Endodermal cell (in vitro differentiated cells): ENCODE measurements around the gene LGR6. TPM values are rescaled to one million over a fixed set of nuclear protein-coding genes. Genes with fewer than 3 reads are reported as not detected.

Source experiments
- DNase-seq: peaks from one replicate; pipeline ENCODE4 v3.0.0-alpha.2; 2017
- H3K27ac ChIP-seq: 2 replicates; pipeline ENCODE4 v1.5.1; 2013; ENCODE audit warnings: mild to moderate bottlenecking, low read depth, low read length, moderate library complexity
- H3K27me3 ChIP-seq: 2 replicates; pipeline ENCODE4 v1.6.1; 2013; ENCODE audit warnings: mild to moderate bottlenecking, low read length, moderate library complexity; ENCODE audit not compliant: insufficient read depth, control insufficient read depth, poor library complexity, severe bottlenecking
- H3K36me3 ChIP-seq: 2 replicates; pipeline ENCODE4 v1.7.0; 2013; ENCODE audit warnings: mild to moderate bottlenecking, low read length, moderate library complexity; ENCODE audit not compliant: control insufficient read depth, insufficient read depth
- H3K4me1 ChIP-seq: one replicate; pipeline ENCODE4 v1.7.0; 2013; ENCODE audit warnings: low read length; ENCODE audit not compliant: control insufficient read depth, insufficient read depth
- H3K4me3 ChIP-seq: 2 replicates; pipeline ENCODE4 v1.5.1; 2013; ENCODE audit warnings: mild to moderate bottlenecking, low read length, moderate library complexity
- H3K9ac ChIP-seq: 2 replicates; pipeline ENCODE4 v1.6.1; 2013; ENCODE audit warnings: mild to moderate bottlenecking, low read length, moderate library complexity; ENCODE audit not compliant: poor library complexity, severe bottlenecking; ENCODE audit errors: extremely low read depth
- H3K9me3 ChIP-seq: 2 replicates; pipeline ENCODE4 v1.6.1; 2013; ENCODE audit warnings: mild to moderate bottlenecking, low read length, moderate library complexity; ENCODE audit not compliant: control insufficient read depth
- H3K27ac Mint-ChIP-seq: 2 replicates; pipeline ENCODE4 v1.8.0; 2020; ENCODE audit warnings: mixed read lengths
- H3K27me3 Mint-ChIP-seq: 2 replicates; pipeline ENCODE4 v1.8.0; 2021; ENCODE audit warnings: mild to moderate bottlenecking, mixed read lengths; ENCODE audit not compliant: insufficient read depth
- H3K36me3 Mint-ChIP-seq: 2 replicates; pipeline ENCODE4 v1.8.0; 2020; ENCODE audit warnings: low read depth, mixed read lengths
- H3K4me1 Mint-ChIP-seq: 2 replicates; pipeline ENCODE4 v1.8.0; 2020; ENCODE audit warnings: mixed read lengths
- H3K4me3 Mint-ChIP-seq: 2 replicates; pipeline ENCODE4 v1.8.0; 2020; ENCODE audit warnings: mild to moderate bottlenecking, moderate library complexity, mixed read lengths
- H3K9me3 Mint-ChIP-seq: 2 replicates; pipeline ENCODE4 v1.8.0; 2020; ENCODE audit warnings: mild to moderate bottlenecking, mixed read lengths
- CTCF ChIP-seq: fragments of 200-600 bp; sonication (generic); conservative IDR thresholded peaks from 2 replicates; pipeline ENCODE4 v1.5.0; 2021; ENCODE audit warnings: antibody characterized with exemption, mild to moderate bottlenecking
- WGBS, 2 experiments: methylation state at CpG; one replicate each; pipeline versions ENCODE4 v1.1.5 to v1.1.7; 2013; ENCODE audit warnings: missing lambda C conversion rate in 2 of 2, mixed read lengths in 1 of 2; ENCODE audit not compliant: insufficient coverage in 1 of 2, insufficient read length in 1 of 2; 5-methylcytosine and 5-hydroxymethylcytosine counted together
- total RNA-seq, 2 donors: library from RNA; stranded (reverse); fragmentation: NEBNext Ultra II Directional in 1 of 2; extraction: Animal tissue kit (Norgen Biotek cat#: 25700) in 1 of 2; gene quantifications; 2 replicates in 1 of 2; 3 replicates in 1 of 2; pipeline ENCODE4 v1.2.1, GENCODE V29; 2021

LGR6 gene
- total RNA-seq, 2 donors from 2014 or later, result 0.73 to 1.5 TPM

GRCh38 chr1:202156590-202156989 is 37.0 kb upstream of the LGR6 start:
- peak; percentile 63 for DNase-seq
- 79 to 80% methylated on average over 4 to 8 of the region's 8 CpGs for WGBS, 2 experiments
- H3K9me3 Mint-ChIP-seq, result no peaks in the 10 kb centered on the region
- Histone ChIP-seq H3K36me3 (no peaks in the 10 kb centered on the region), H3K4me3 (no peak overlapping the region), H3K27ac (no peak overlapping the region), H3K4me1 (no peaks in the 10 kb centered on the region), H3K9me3 (no peaks in the 10 kb centered on the region), H3K27me3 (no peaks in the 10 kb centered on the region), H3K9ac (no peak overlapping the region)
- H3K4me3 Mint-ChIP-seq, result no peak overlapping the region
- TF ChIP-seq CTCF, result no peak
- H3K27ac Mint-ChIP-seq, result no peak overlapping the region
- peaks cover 18% of the 10 kb centered on the region for H3K4me1 Mint-ChIP-seq
- H3K27me3 Mint-ChIP-seq, result no peaks in the 10 kb centered on the region
- no peaks in the 10 kb centered on the region for H3K36me3 Mint-ChIP-seq

GRCh38 chr1:202157945-202158344 is 35.7 kb upstream of the LGR6 start:
- no peaks in the 10 kb centered on the region for H3K9me3 Mint-ChIP-seq
- DNase-seq, result no peak
- H3K27me3 ChIP-seq, result no peaks in the 10 kb centered on the region
- H3K36me3 Mint-ChIP-seq, result no peaks in the 10 kb centered on the region
- H3K36me3 ChIP-seq, result no peaks in the 10 kb centered on the region
- H3K4me3 ChIP-seq, result no peak overlapping the region
- H3K27ac ChIP-seq, result no peak overlapping the region
- no peaks in the 10 kb centered on the region for H3K27me3 Mint-ChIP-seq
- no peak overlapping the region for H3K9ac ChIP-seq
- no peaks in the 10 kb centered on the region for H3K4me1 ChIP-seq
- H3K9me3 ChIP-seq, result no peaks in the 10 kb centered on the region
- no peak overlapping the region for H3K4me3 Mint-ChIP-seq
- TF ChIP-seq CTCF, result no peak
- H3K27ac Mint-ChIP-seq, result no peak overlapping the region
- H3K4me1 Mint-ChIP-seq, result peaks cover 28% of the 10 kb centered on the region
- WGBS, 2 experiments, result 89 to 93% methylated on average over 8 to 10 of the region's 10 CpGs

- TF ChIP-seq CTCF, result peak; percentile 30
- Mint-ChIP-seq H3K4me1 (peaks cover 29% of the 10 kb centered on the region), H3K27me3 (no peaks in the 10 kb centered on the region), H3K9me3 (no peaks in the 10 kb centered on the region), H3K4me3 (no peak overlapping the region), H3K36me3 (no peaks in the 10 kb centered on the region), H3K27ac (no peak overlapping the region)
- no peak overlapping the region for H3K4me3 ChIP-seq
- no peak overlapping the region for H3K9ac ChIP-seq
- no peak for DNase-seq
- 95 to 96% methylated on average over 4 to 10 of the region's 10 CpGs for WGBS, 2 experiments
- no peaks in the 10 kb centered on the region for H3K4me1 ChIP-seq
- no peak overlapping the region for H3K27ac ChIP-seq
- no peaks in the 10 kb centered on the region for H3K27me3 ChIP-seq
- no peaks in the 10 kb centered on the region for H3K36me3 ChIP-seq
- H3K9me3 ChIP-seq, result no peaks in the 10 kb centered on the region
Measured at GRCh38 chr1:202158810-202159533, 34.6 kb upstream of the LGR6 start.
